ENCODE measurements around the gene DCST2. TPM values are rescaled to one million over a fixed set of nuclear protein-coding genes. Genes with fewer than 3 reads are reported as not detected.
A peak's percentile ranks its signal among the peaks of the same experiment; 100 is the strongest.

Gene DCST2
- total and polyA plus RNA-seq, 9 of the 15 experiments (the other 6 are each of a cell fraction or from before 2014, with no cell fraction given), result 0.09 to 0.49 (median 0.11) TPM; not detected in 3

- TF ChIP-seq, protein P1, sequence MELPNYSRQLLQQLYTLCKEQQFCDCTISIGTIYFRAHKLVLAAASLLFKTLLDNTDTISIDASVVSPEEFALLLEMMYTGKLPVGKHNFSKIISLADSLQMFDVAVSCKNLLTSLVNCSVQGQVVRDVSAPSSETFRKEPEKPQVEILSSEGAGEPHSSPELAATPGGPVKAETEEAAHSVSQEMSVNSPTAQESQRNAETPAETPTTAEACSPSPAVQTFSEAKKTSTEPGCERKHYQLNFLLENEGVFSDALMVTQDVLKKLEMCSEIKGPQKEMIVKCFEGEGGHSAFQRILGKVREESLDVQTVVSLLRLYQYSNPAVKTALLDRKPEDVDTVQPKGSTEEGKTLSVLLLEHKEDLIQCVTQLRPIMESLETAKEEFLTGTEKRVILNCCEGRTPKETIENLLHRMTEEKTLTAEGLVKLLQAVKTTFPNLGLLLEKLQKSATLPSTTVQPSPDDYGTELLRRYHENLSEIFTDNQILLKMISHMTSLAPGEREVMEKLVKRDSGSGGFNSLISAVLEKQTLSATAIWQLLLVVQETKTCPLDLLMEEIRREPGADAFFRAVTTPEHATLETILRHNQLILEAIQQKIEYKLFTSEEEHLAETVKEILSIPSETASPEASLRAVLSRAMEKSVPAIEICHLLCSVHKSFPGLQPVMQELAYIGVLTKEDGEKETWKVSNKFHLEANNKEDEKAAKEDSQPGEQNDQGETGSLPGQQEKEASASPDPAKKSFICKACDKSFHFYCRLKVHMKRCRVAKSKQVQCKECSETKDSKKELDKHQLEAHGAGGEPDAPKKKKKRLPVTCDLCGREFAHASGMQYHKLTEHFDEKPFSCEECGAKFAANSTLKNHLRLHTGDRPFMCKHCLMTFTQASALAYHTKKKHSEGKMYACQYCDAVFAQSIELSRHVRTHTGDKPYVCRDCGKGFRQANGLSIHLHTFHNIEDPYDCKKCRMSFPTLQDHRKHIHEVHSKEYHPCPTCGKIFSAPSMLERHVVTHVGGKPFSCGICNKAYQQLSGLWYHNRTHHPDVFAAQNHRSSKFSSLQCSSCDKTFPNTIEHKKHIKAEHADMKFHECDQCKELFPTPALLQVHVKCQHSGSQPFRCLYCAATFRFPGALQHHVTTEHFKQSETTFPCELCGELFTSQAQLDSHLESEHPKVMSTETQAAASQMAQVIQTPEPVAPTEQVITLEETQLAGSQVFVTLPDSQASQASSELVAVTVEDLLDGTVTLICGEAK (IDR thresholded peaks at IDR 0.05), result 0 out of 2 replicates have a peak, but pooled peaks have one; percentile 20
- TF ChIP-seq, protein P1 (CRISPR knock-in tag; IDR thresholded peaks at IDR 0.05), result no peak
- TF ChIP-seq, protein P2, sequence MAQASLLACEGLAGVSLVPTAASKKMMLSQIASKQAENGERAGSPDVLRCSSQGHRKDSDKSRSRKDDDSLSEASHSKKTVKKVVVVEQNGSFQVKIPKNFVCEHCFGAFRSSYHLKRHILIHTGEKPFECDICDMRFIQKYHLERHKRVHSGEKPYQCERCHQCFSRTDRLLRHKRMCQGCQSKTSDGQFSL (CRISPR knock-in tag; IDR thresholded peaks at IDR 0.05), result peak; percentile 21; the same call in 1 of the 2 replicates
- TF ChIP-seq, protein P2 (tag; IDR thresholded peaks at IDR 0.05), result peak in 1 of 2 experiments; percentile 75; a peak in 2 of 4 replicates
- TF ChIP-seq HDAC1 (IDR thresholded peaks at IDR 0.05) (0 out of 4 replicates have a peak, but pooled peaks of 1 of the 2 experiments have one; percentile 23), MEIS2 (IDR thresholded peaks at IDR 0.05; ENCODE audit: partially characterized antibody) (no peak), ZNF717 (CRISPR knock-in tag; IDR thresholded peaks at IDR 0.05) (no peak), ZNF445 (CRISPR knock-in tag; IDR thresholded peaks at IDR 0.05; ENCODE audit: low read depth) (no peak), BRCA1 (IDR thresholded peaks at IDR 0.05) (no peak), BRCA1 (CRISPR knock-in tag; IDR thresholded peaks at IDR 0.05) (0 out of 2 replicates have a peak, but pooled peaks have one; percentile 17)
Observed at GRCh38 chr1:155051777-155052398, 18.3 kb upstream of the DCST2 start (continued).

Measured in K562 (cell line).